Stimulated activated CD4-positive, alpha-beta T cell treated with anti-CD3 and anti-CD28 coated beads, Interleukin-12 subunit alpha, Interleukin-12 subunit beta, amount 100 ng/mL, for 48 hours (primary cell): ENCODE measurements around the gene RNU5B-1.

Source experiments
- DNase-seq, 3 donors: peaks; one replicate each; pipeline ENCODE4 v3.0.0-alpha.2; 2020; ENCODE audit warnings: low read depth in 2 of 3, low spot score in 1 of 3

RNU5B-1 gene

GRCh38 chr15:65304381-65305149 is at the start of gene RNU5B-1:
RNU5B-1 (plus strand) TSS chr15:65304677.
- peak; percentile 78 to 86 (median 81) for DNase-seq

DNA sequence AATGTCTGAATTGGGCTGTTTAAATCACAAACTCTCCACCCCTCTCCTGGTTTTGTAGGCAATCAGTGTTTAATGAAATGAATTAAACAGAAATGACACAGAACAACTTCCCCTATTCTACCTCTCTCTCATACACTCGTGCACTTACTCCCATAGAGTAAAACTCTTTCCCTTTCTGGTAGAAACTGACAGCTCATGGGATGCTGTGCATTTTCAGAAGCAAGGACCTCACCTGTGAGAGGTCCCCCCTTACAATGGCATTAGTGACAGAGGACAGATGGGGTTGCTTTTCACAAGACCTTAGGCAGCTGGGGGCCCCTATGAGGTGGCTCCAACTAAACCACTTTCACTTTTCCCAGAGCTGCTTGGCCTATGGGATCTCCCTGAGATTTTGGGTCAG is 49.7 kb upstream of the RNU5B-1 start:
- no peak for DNase-seq

GRCh38 chr15:65255486-65256140 is 48.9 kb upstream of the RNU5B-1 start:
- no peak for DNase-seq

- DNase-seq: no peak
Observed at GRCh38 chr15:65258375-65259262, 45.9 kb upstream of the RNU5B-1 start.

DNA sequence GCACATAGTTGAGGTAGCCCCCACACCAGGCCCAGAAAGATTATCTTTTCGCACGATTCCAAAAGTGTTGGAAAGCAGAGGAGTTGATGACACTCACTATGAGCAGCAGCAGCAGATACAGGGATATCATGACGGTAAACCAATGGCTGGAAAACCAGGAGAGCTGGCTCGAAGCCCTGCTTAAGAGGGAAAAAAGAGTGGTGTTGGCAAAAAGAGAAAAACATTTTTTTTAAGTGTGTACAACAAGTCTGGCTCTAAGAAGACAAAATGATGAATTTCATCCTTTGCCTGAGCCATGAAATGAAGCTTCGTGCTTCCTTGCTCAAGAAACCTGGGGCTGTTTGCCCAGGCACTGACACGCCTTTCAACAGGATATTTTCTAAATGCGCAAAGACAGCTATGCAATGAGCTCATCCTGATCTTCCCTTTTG is 45.1 kb upstream of the RNU5B-1 start:
- no peak for DNase-seq

GRCh38 chr15:65260968-65261367 is 43.5 kb upstream of the RNU5B-1 start:
- DNase-seq: no peak

DNA sequence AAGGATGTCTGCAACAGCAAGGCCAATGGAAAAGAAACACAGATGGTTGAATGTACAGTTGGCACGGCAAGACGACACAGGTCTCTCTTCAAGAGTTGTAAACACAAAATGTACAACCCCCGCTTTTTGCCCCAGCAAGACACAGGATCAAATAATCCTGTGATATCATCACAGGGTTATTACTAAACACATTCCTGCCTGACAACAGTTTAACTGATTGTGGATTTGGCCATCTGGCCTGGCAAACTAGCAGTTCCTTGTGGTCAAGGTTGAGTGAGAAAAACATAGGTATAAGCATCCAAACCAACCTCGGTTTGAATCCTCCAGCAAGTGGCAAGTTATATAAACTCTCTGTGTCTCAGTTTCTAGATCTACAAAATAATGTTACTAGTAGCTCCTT is 41.2 kb upstream of the RNU5B-1 start:
- no peak for DNase-seq

GRCh38 chr15:65264863-65265430 is 39.5 kb upstream of the RNU5B-1 start:
- no peak for DNase-seq

GRCh38 chr15:65266469-65266868 is 38.0 kb upstream of the RNU5B-1 start:
- no peak for DNase-seq

- no peak for DNase-seq
Observed at GRCh38 chr15:65268411-65268810, 36.1 kb upstream of the RNU5B-1 start.

DNA sequence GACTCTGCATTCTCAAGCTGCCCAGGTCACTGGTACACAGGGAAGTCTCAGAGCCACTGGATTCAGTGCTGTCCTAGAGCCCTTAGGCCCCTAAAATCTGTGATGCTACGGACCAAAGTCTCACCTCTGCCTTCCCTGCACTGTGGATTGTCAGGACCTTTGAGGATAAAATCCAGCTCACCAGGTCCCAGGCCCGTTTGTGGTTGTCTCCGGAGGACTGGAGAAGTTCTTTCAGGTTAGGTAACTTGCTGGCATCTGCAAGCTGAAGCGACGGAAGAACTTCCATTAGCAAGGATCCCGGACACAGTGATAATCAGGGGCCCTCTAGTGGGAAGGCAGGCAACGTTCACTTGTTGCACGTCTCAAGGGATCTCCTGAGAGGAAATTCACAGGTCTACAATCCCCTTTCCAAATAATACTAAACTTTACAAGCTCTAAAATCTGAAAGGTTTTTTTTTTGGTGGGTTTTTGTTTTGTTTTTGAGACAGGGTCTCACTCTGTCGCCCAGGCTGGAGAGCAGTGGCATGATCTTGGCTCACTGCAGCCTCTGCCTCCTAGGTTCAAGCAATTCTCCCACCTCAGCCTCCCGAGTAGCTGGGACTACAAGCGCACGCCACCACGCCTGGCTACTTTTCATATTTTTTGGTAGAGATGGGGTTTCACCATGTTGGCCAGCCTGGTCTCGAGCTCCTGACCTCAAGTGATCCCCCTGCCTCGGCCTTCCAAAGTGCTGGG is 33.5 kb upstream of the RNU5B-1 start:
- peak in 1 of 3 donors; percentile 12 for DNase-seq

DNA sequence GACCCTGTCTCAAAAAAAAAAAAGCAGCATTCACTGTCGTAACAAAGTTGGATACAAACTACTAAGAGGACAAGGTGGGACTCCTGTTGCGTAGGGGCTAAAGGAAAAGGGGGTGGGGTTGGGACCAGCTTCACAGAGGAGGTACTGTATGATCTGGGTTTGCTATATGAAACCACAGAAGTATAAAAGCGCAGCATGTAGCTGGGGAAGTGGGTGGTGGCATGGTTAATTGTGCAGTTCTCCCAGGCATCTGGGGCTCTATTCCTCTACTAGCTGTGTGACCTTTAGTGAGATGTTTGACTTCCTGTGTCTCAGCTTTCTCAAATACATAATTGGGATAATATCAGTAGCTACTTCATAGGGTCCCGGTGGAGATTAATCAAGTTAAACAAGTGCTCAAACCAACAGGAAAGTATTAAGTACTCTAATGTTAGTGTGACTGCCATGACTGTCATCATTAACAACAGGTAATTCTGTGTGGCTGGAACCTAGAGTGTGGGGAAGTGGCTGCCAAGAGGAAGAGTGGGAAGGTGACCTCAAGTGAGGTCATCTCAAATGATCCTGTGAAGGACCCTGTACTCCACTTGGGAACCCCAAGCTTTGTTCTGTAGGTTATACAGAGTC is 29.3 kb upstream of the RNU5B-1 start:
- no peak for DNase-seq

DNA sequence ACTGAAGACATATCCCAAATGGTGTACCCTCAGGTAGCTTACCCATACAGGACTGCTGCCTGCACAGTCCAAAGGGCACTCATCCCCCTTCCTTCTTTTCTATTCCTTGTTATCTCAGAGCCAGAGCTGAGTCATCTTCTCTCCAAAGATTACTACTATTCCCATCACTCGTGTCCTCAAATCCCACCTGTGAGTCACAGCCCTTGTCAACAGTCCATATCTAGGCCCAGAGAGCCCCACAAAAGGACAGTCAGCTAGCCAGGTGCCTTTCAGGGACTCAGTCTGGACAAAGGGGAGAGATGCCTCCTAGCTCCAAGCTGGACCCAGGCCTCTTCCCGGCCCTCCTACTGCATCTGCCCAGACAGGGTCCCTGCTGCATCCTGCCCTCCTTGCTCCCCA is 28.8 kb upstream of the RNU5B-1 start:
- no peak for DNase-seq

DNA sequence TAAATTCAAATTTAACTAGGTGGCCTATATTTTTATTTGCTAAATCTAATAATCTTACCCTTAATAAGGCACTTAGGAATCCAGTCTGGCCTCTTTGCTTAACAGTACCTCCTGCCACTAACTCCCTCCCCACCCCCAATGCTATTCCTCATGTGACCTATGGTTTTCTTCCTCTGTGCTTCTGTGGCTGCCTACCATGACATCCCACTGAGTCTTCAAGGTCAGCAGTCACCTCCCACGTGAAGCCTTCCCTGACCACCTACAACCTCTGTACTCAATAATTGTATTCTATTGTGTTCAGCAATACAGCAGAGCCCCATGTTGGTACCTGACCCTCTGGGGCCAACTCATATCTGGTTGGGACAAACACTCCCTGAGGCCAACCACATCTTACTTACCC is 27.5 kb upstream of the RNU5B-1 start:
- no peak for DNase-seq

- no peak for DNase-seq
Observed at GRCh38 chr15:65278480-65278879, 26.0 kb upstream of the RNU5B-1 start.

- no peak for DNase-seq
Observed at GRCh38 chr15:65285291-65286068, 19.0 kb upstream of the RNU5B-1 start.

- DNase-seq: peak in 1 of 3 donors; percentile 11
Observed at GRCh38 chr15:65286069-65286703, 18.3 kb upstream of the RNU5B-1 start.

DNA sequence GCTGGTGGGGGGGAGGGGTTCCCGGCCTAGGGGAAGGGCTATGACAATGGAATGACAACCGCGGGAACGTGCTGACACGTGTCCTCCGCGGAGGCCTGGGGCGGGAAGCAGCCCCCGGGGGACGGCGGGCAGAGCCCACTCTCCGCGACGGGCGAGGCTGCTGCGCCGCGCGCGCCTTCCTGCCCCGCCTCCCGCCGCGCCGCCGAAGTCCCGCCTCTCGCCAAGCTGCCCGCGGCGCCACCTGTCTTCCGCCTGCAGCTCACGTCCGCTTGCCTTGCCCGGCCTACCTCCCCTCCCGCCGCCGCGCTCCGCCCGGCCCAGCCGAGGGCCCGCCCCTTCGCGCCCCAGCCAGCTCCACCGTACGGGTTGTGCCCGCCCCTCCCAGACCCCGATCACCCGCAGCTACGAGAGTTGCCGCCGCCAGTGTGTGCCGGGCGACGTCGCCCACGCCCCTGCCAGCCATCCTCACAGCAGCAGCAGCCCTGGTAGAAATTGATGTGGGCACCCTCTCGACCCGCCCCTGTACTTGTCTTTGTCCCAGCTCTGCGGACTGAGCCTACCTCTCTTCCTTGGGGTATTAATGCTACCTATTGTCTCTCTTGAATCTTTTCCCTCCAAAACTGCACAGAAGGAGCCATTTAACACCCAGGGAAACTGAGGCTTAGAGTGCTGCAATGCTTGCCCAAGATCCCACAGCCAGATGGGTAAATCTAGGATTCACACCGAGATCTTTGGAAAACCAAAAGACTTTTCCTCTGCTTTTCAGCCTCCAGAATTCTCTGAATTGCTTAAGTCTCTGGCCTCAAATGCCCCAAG is 17.6 kb upstream of the RNU5B-1 start, which contains the start of gene PARP16:
Gene PARP16, minus strand, starts transcription at position 180 of the 816 bp plus-strand sequence. CDS start 457 bp downstream, outside the sequence.
- peak; percentile 84 to 91 (median 87) for DNase-seq
